ENCODE results near the gene B9D1.
A peak's percentile ranks its signal among the peaks of the same experiment; 100 is the strongest.

Gene B9D1

GRCh38 chr17:19390951-19391350 lies 28.4 kb upstream of the B9D1 start:
- no peak overlapping the region for H3K4me3 ChIP-seq (ENCODE audit: control insufficient read depth, low read depth, low read length)
- no peak for TF ChIP-seq CTCF (conservative IDR thresholded peaks at IDR 0.05; ENCODE audit: control insufficient read depth, insufficient read depth, low read depth, low read length)
- no peak for DNase-seq (ENCODE audit: low read depth)

DNA sequence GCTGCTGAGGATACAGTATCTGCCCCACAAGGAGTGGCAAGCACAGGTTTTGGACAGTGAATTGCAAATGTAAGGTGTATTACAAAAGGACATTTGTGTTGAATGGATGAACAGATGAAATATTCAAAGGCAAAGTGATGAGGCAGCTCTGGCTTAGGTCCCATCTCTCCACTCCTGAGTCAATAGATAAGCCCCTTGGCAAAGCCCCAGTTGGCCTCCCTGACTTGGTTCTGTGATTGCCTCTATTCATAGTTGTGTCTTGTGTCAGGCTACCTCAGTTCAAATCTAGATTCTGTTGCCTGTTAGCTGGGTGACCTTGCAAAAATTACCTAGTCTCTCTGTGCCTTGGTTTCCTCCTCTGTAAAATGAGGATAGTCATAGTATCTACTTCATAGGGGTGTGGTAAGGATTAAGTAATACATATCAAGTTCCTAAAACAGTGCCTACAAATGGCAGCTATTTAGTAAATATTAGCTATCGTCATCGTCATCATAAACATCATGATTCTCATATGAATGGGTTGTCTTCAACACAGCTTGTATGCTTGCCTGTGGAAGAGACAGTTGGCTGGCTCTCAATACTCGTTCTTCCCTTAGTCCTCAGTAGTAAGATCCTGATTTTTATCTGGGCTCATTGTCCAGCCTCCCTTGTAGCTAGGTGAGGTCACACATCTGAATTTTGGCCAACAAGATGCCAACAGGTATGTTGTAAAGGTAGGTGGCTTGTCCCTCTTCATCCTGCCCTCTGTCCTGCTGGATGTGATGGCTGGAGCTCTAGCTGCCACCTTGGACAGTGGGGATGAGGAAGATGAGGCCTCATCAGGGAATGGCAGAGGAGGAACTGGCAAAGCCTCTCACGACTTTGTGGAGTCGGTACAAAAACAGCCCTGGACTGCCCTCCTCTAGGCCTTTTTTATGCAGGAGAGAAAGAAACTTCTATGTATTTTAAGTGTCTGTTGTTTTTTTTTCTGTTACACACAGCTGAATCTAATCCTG lies 26.6 kb upstream of the B9D1 start:
- DNase-seq (ENCODE audit: low read depth): no peak
- H3K4me3 ChIP-seq (ENCODE audit: control insufficient read depth, low read depth, low read length): no peak overlapping the region
- TF ChIP-seq CTCF (conservative IDR thresholded peaks at IDR 0.05; ENCODE audit: control insufficient read depth, insufficient read depth, low read depth, low read length): no peak

DNA sequence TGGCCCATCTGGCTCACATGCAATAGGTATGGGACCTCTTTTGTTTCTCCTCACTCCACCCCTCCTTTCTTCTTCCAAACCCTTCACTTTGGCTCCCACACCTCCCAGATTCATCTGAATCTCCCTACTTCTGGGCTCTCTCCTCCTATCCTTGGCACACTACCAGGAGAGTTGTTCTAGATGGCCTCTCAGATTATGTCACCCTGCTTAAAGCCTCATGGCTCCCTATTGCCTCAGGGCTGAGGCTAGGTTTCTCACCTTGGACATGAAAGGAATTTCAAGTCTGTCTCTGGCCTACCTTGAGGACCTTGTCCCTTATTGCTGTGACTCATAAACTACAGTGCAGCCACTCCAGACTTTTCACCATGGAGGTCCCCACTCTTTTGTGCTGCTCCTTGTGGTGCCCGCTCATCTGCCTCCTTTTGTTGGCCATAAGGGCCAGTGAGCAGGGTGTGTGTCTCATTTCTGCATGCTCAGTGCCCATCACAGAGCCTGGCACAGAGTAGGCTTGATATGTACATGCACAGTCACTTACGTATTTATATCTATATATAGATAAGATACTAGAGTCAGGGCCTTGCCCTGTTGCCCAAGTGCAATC lies 25.5 kb upstream of the B9D1 start:
- H3K4me3 ChIP-seq (ENCODE audit: control insufficient read depth, low read depth, low read length): no peak overlapping the region
- DNase-seq (ENCODE audit: low read depth): peak; percentile 86
- no peak for TF ChIP-seq CTCF (conservative IDR thresholded peaks at IDR 0.05; ENCODE audit: control insufficient read depth, insufficient read depth, low read depth, low read length)

DNA sequence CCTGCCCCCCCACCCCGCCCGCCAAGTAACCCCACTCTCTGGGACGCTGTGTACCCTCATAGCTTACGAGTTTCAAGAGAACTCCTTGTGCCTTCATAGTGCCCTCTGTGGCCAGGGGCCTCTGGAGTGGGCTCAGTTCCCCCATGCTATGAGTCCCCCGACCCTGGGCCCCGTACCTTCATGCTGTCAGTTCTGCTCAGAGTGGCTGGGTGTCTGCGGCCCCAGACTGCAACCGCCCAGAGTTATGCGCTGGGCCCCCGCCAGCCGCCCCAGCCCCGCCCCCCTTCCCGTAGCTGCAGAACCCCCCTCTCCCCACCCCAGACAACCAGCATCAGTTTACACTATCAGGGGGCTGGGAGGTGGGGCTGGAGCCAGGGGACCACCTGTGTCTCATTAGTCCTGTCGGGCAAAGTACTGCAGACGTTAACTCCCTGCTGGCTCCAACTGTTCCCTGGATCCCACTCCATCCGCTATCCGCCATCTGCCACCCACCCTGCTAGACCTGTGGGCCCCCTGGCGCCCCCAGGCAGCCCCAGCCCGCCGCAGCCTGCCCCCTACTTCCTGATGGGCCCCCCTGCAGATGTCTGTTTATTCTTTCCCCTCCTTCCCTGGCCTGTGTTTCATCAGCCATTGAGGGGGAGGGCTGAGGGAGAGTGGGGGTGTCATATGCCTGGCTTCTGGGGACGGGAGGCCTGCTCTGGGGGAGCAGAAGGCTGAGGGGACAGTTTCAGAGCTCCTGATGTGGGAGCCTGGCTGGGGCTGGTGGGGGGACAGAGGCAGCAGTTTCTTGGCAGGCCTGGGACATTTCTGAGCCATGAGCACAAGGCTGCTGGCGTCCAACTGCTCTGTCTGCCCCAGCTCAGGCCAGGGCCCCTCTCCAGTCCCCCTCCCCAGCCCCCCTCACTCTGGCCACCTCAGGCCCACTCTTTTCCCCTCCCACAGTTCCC lies 24.7 kb upstream of the B9D1 start, which contains the start of gene MFAP4:
MFAP4 (minus strand) TSS at position 217 of the 947 bp plus-strand sequence; CDS start at position 182, 35 bp downstream.
- DNase-seq (ENCODE audit: low read depth): peak; percentile 86
- H3K4me3 ChIP-seq (ENCODE audit: control insufficient read depth, low read depth, low read length): peak within 1 kb of the TSS; percentile 40
- no peak for TF ChIP-seq CTCF (conservative IDR thresholded peaks at IDR 0.05; ENCODE audit: control insufficient read depth, insufficient read depth, low read depth, low read length)

GRCh38 chr17:19386051-19386929 lies 23.8 kb upstream of the B9D1 start:
- TF ChIP-seq CTCF (conservative IDR thresholded peaks at IDR 0.05; ENCODE audit: control insufficient read depth, insufficient read depth, low read depth, low read length): no peak
- peak; percentile 96 for DNase-seq (ENCODE audit: low read depth)
- H3K4me3 ChIP-seq (ENCODE audit: control insufficient read depth, low read depth, low read length): peak overlapping the region; percentile 40
